HCT116 (cell line): ENCODE results near the gene NTNG1. TPM values are rescaled to one million over a fixed set of nuclear protein-coding genes. Genes with fewer than 3 reads are reported as not detected.

Source experiments
- ATAC-seq: fragments of 200-7000 bp; cut with Tn5 transposase; 2 replicates; pipeline ENCODE4 v1.9.1; 2020; ENCODE audit warnings: mild to moderate bottlenecking, moderate library complexity
- BruUV-seq: library from RNA; stranded (reverse); fragments of 400-500 nt; replicated peaks from 2 replicates; lab custom pipeline; 2021; lab: Mats Ljungman, UMichigan
- CTCF ChIA-PET: fragments of 300-600 bp; sonication (Branson Sonifier 250); formaldehyde crosslinking; loops from one replicate; lab custom pipeline; 2021; ENCODE audit warnings: antibody characterized with exemption; lab: Charles Lee
- POLR2A ChIA-PET: fragments of 300-600, 350-600 bp; sonication (Branson Sonifier 250); formaldehyde crosslinking; loops from one replicate; lab custom pipeline; 2021; ENCODE audit warnings: antibody characterized with exemption; lab: Charles Lee
- RAD21 ChIA-PET, 2 experiments: fragments of 300-600 bp; sonication (Branson Sonifier 250); formaldehyde crosslinking; loops; one replicate each; lab custom pipeline; 2023; ENCODE audit warnings: low total read pairs in 2 of 2; ENCODE audit not compliant: uncharacterized antibody in 2 of 2, unreplicated experiment in 2 of 2, low non-redundant PET in 1 of 2; lab: Charles Lee
- DNase-seq: peaks from one replicate; pipeline ENCODE4 v3.0.0-alpha.2; 2010; ENCODE audit warnings: low read depth, low spot score
- H2AFZ ChIP-seq: fragments of 200-600 bp; shearing (Covaris generic), sonication (generic); 2 replicates; pipeline ENCODE4 v1.6.1; 2017; ENCODE audit warnings: low read depth, mixed run types, mixed read lengths, antibody characterized with exemption, low read length; ENCODE audit not compliant: poor library complexity, severe bottlenecking
- H3K27ac ChIP-seq: 2 replicates; pipeline ENCODE4 v1.5.1; 2012; ENCODE audit warnings: low read depth, low read length
- H3K27me3 ChIP-seq: fragments of 200-600 bp; sonication (generic); 2 replicates; pipeline ENCODE4 v1.6.1; 2016; ENCODE audit warnings: mixed run types, low read length, mixed read lengths; ENCODE audit not compliant: insufficient read depth
- H3K36me3 ChIP-seq, 2 experiments: fragments of 200-500 bp in 1 of 2; fragments of 200-600 bp in 1 of 2; sonication (Bioruptor generic) in 1 of 2; sonication (generic) in 1 of 2; 2 replicates each; pipeline versions ENCODE4 v1.5.1 to v1.6.1; 2014 to 2016; ENCODE audit warnings: low read length in 2 of 2, inconsistent platforms in 1 of 2, mixed read lengths in 1 of 2, mixed run types in 1 of 2; ENCODE audit not compliant: insufficient read depth in 2 of 2, control insufficient read depth in 1 of 2
- H3K4me1 ChIP-seq, 2 experiments: fragments of 200-600 bp in 1 of 2; sonication (generic) in 1 of 2; 2 replicates each; pipeline versions ENCODE4 v1.5.1 to v1.6.1; 2012 to 2017; ENCODE audit warnings: low read length in 2 of 2, inconsistent platforms in 1 of 2, mild to moderate bottlenecking in 1 of 2, mixed read lengths in 1 of 2, mixed run types in 1 of 2, moderate library complexity in 1 of 2; ENCODE audit not compliant: insufficient read depth in 2 of 2, control insufficient read depth in 1 of 2
- H3K4me2 ChIP-seq: fragments of 200-600 bp; sonication (generic); 2 replicates; pipeline ENCODE4 v1.6.1; 2017; ENCODE audit warnings: mixed run types, low read length, mixed read lengths
- H3K4me3 ChIP-seq, 2 experiments: fragments of 200-600 bp in 1 of 2; sonication (generic) in 1 of 2; replicated peaks in 1 of 2; 2 replicates each; pipeline ENCODE4 v1.5.1; 2011 to 2016; ENCODE audit warnings: low read length in 2 of 2, control low read depth in 1 of 2, low read depth in 1 of 2, mild to moderate bottlenecking in 1 of 2, mixed read lengths in 1 of 2, mixed run types in 1 of 2
- H3K79me2 ChIP-seq: fragments of 200-600 bp; sonication (generic); 2 replicates; pipeline ENCODE4 v1.6.1; 2017; ENCODE audit warnings: mild to moderate bottlenecking, mixed run types, low read length, moderate library complexity, mixed read lengths; ENCODE audit not compliant: insufficient read depth
- H3K9ac ChIP-seq: fragments of 200-600 bp; sonication (generic); 2 replicates; pipeline ENCODE4 v1.6.1; 2016; ENCODE audit warnings: low read length, mixed read lengths
- H3K9me2 ChIP-seq: fragments of 200-600 bp; sonication (generic), shearing (Covaris generic); 2 replicates; pipeline ENCODE4 v1.6.1; 2017; ENCODE audit warnings: mixed run types, mild to moderate bottlenecking, moderate library complexity; ENCODE audit not compliant: insufficient read depth
- H3K9me3 ChIP-seq, 2 experiments: fragments of 200-500 bp in 1 of 2; fragments of 200-600 bp in 1 of 2; sonication (Bioruptor generic) in 1 of 2; sonication (generic) in 1 of 2; 2 replicates each; pipeline ENCODE4 v1.6.1; 2014 to 2017; ENCODE audit warnings: low read length in 2 of 2, mixed read lengths in 2 of 2, inconsistent platforms in 1 of 2, low read depth in 1 of 2, mild to moderate bottlenecking in 1 of 2, mixed run types in 1 of 2, moderate library complexity in 1 of 2; ENCODE audit not compliant: control insufficient read depth in 1 of 2, insufficient read depth in 1 of 2
- H4K20me1 ChIP-seq: fragments of 200-600 bp; sonication (generic), shearing (Covaris generic); 2 replicates; pipeline ENCODE4 v1.6.1; 2017; ENCODE audit warnings: mixed run types, mild to moderate bottlenecking, moderate library complexity; ENCODE audit not compliant: insufficient read depth
- CBX3 ChIP-seq: IDR thresholded peaks from 2 replicates; pipeline ENCODE4 v1.6.1; 2012; ENCODE audit warnings: low read depth
- EGR1 ChIP-seq: IDR thresholded peaks from 2 replicates; pipeline ENCODE4 v1.6.1; 2012; ENCODE audit warnings: low read depth
- EZH2 ChIP-seq: fragments of 200-600 bp; sonication (generic); IDR thresholded peaks from 2 replicates; pipeline ENCODE4 v1.6.1; 2017; ENCODE audit warnings: antibody characterized with exemption, mixed run types
- EZH2phosphoT487 ChIP-seq: fragments of 200-600 bp; IDR thresholded peaks from 2 replicates; pipeline ENCODE4 v1.6.1; 2018; ENCODE audit warnings: antibody characterized with exemption, borderline replicate concordance
- FOSL1 ChIP-seq: IDR thresholded peaks from 2 replicates; pipeline ENCODE4 v1.6.1; 2012; ENCODE audit warnings: low read depth
- JUND ChIP-seq: IDR thresholded peaks from 2 replicates; pipeline ENCODE4 v1.6.1; 2012
- POLR2A ChIP-seq: IDR thresholded peaks from 2 replicates; pipeline ENCODE4 v1.7.0; 2011; ENCODE audit warnings: borderline replicate concordance; ENCODE audit not compliant: insufficient read depth, insufficient read length; ENCODE audit errors: extremely low read depth
- POLR2AphosphoS5 ChIP-seq: IDR thresholded peaks from 2 replicates; pipeline ENCODE4 v1.6.1; 2011; ENCODE audit warnings: mild to moderate bottlenecking, low read depth, low read length, moderate library complexity
- REST ChIP-seq: IDR thresholded peaks from 2 replicates; pipeline ENCODE4 v1.6.1; 2012; ENCODE audit warnings: low read depth
- SIN3A ChIP-seq: IDR thresholded peaks from 2 replicates; pipeline ENCODE4 v1.6.1; 2012; ENCODE audit warnings: low read depth
- SP1 ChIP-seq: IDR thresholded peaks from 2 replicates; pipeline ENCODE4 v1.6.1; 2012; ENCODE audit warnings: low read depth
- SRF ChIP-seq: IDR thresholded peaks from 2 replicates; pipeline ENCODE4 v1.6.1; 2012; ENCODE audit warnings: low read depth
- YY1 ChIP-seq: IDR thresholded peaks from 2 replicates; pipeline ENCODE4 v1.6.1; 2011; ENCODE audit warnings: low read length, low read depth, moderate library complexity, mild to moderate bottlenecking; ENCODE audit not compliant: insufficient replicate concordance; ENCODE audit errors: extremely low read depth
- ZBTB33 ChIP-seq: IDR thresholded peaks from 2 replicates; pipeline ENCODE4 v1.6.1; 2011; ENCODE audit warnings: mild to moderate bottlenecking, low read length, moderate library complexity; ENCODE audit not compliant: insufficient replicate concordance; ENCODE audit errors: extremely low read depth
- ZFX ChIP-seq: fragments of 450-650 bp; IDR thresholded peaks from 2 replicates; pipeline ENCODE4 v1.6.1; 2017
- ZNF274 ChIP-seq: fragments of 200-500 bp; sonication (Bioruptor generic); IDR thresholded peaks from 2 replicates; pipeline ENCODE4 v1.6.1; 2014; ENCODE audit warnings: mild to moderate bottlenecking, low read depth, low read length, inconsistent platforms
- intact Hi-C: fragments of 100-400 bp; cut with micrococcal nuclease; formaldehyde crosslinking; loops from 2 replicates; pipeline ENCODE4 v1.10.0; 2022
- total RNA-seq: library from RNA; stranded (reverse); gene quantifications from one replicate; pipeline ENCODE4 v1.2.1, GENCODE V29; 2021; ENCODE audit not compliant: unreplicated experiment
- TF ChIP-seq, protein P1 (sequence below): IDR thresholded peaks from 2 replicates; pipeline ENCODE4 v1.6.1; 2012

Gene NTNG1
- total RNA-seq, 1 experiment from 2014 or later: not detected

DNA sequence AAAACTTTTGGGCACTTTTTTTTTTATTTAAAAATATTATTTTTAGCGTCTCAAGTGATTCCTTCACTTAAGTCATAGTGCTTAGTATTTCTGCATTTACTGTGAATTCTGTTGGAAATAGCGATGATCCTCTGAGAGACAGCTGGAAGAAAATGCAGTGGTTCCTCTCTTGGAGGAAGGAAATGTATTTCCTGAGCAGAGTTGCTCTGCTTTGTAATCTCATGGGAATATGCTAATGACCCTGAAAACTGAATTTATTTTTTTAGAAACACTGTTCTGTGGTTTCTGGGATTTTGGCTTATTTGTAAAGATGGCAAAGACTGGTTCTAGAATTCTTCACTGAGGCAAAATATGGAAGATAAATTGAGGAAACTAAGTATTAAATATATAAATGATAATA is 88.9 kb downstream of the NTNG1 start:
- H3K9me2 ChIP-seq: no peaks in the 10 kb centered on the region
- H3K9ac ChIP-seq: no peak overlapping the region
- ChIA-PET POLR2A (no interaction called here), CTCF (no interaction called here), RAD21 (no interaction called here)
- no peak overlapping the region for H3K27ac ChIP-seq
- TF ChIP-seq EZH2phosphoT487 (no peak), SRF (no peak)
- H3K36me3 ChIP-seq: no peaks in the 10 kb centered on the region
- no peaks in the 10 kb centered on the region for H4K20me1 ChIP-seq
- H3K27me3 ChIP-seq: no peaks in the 10 kb centered on the region
- ATAC-seq: no peak
- intact Hi-C loops: no loop called here
- H2AFZ ChIP-seq: no peak overlapping the region
- no peaks in the 10 kb centered on the region for H3K4me1 ChIP-seq
- H3K4me3 ChIP-seq: no peak overlapping the region
- peaks cover 6 to 28% of the 10 kb centered on the region in 2 experiments; a peak in 2 of 4 replicates for H3K9me3 ChIP-seq
- no TSS peak for BruUV-seq
- no peak overlapping the region for H3K4me2 ChIP-seq
- H3K79me2 ChIP-seq: no peaks in the 10 kb centered on the region
- DNase-seq: no peak

DNA sequence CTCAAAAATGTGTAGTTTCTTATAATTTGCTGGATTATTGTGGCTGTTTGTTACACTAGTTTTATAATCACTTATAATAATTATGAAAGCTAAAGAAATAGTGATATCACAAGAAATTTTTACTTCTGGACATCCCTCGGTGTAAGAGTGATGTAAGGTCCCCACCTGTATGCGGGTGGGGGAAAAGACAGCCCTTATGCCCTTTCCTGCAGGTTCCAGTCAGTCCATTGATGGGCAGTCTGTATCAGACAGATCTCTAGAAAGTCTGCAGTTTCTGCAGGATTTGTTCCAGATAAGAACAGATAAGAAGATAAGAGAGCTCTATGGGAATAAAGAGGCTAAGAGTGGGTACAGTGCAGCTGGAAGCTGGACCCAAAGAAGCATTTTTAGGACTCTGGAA is 89.3 kb downstream of the NTNG1 start:
- Histone ChIP-seq H3K27me3 (no peaks in the 10 kb centered on the region), H3K4me2 (no peak overlapping the region), H3K36me3 (no peaks in the 10 kb centered on the region), H3K9me2 (no peaks in the 10 kb centered on the region), H4K20me1 (no peaks in the 10 kb centered on the region), H3K4me3 (no peak overlapping the region), H3K79me2 (no peaks in the 10 kb centered on the region), H3K4me1 (no peaks in the 10 kb centered on the region), H3K9ac (no peak overlapping the region), H3K9me3 (peaks cover 9 to 28% of the 10 kb centered on the region in 2 experiments; a peak in 2 of 4 replicates), H2AFZ (no peak overlapping the region), H3K27ac (no peak overlapping the region)
- ChIA-PET POLR2A (no interaction called here), RAD21 (no interaction called here), CTCF (no interaction called here)
- BruUV-seq: no TSS peak
- ATAC-seq (no peak), DNase-seq (no peak)
- intact Hi-C loops: no loop called here
- no peak for TF ChIP-seq SRF
- TF ChIP-seq CBX3: no peak
- no peak for TF ChIP-seq EZH2phosphoT487
- TF ChIP-seq FOSL1: no peak
- TF ChIP-seq JUND: no peak
- TF ChIP-seq YY1: no peak
- TF ChIP-seq EGR1: no peak
- no peak for TF ChIP-seq EZH2
- no peak for TF ChIP-seq ZNF274
- no peak for TF ChIP-seq SP1
- TF ChIP-seq POLR2AphosphoS5: no peak
- TF ChIP-seq POLR2A: no peak
- no peak for TF ChIP-seq SIN3A
- no peak for TF ChIP-seq ZFX
- TF ChIP-seq, protein P1, sequence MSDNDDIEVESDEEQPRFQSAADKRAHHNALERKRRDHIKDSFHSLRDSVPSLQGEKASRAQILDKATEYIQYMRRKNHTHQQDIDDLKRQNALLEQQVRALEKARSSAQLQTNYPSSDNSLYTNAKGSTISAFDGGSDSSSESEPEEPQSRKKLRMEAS: no peak
- TF ChIP-seq REST: no peak
- no peak for TF ChIP-seq ZBTB33
